Gastrocnemius medialis (tissue), 4 donors: Measurements from ENCODE around the gene FCHSD2.

Experiments
- CTCF ChIP-seq, 5 experiments: fragments of 450-650 bp in 3 of 5; fragments of 200-600 bp in 2 of 5; sonication (generic) in 2 of 5; IDR thresholded peaks in 4 of 5; conservative IDR thresholded peaks in 1 of 5; 1 replicate in 4 of 5; 2 replicates in 1 of 5; pipeline ENCODE4 v1.5.1; 2016 to 2019; ENCODE audit warnings: antibody characterized with exemption in 5 of 5, mild to moderate bottlenecking in 3 of 5, moderate library complexity in 3 of 5
- POLR2A ChIP-seq, 2 donors: fragments of 450-650 bp; IDR thresholded peaks; one replicate each; pipeline ENCODE4 v1.6.1; 2017; ENCODE audit warnings: antibody characterized with exemption in 2 of 2, mild to moderate bottlenecking in 2 of 2, moderate library complexity in 2 of 2

GRCh38 chr11:72863916-72864315 is 278.2 kb downstream of the FCHSD2 start:
- no peak for TF ChIP-seq POLR2A (IDR thresholded peaks at IDR 0.05)
- no peak for TF ChIP-seq CTCF (IDR thresholded peaks at IDR 0.05 in 4 of 5, conservative IDR thresholded peaks at IDR 0.05 in 1 of 5)
